ENCODE results near the gene LRRTM1. TPM values are rescaled to one million over a fixed set of nuclear protein-coding genes. Genes with fewer than 3 reads are reported as not detected.

LRRTM1 gene
- total and polyA plus RNA-seq, 2 of the 8 experiments (the other 6 are each of a cell fraction or from before 2014, with no cell fraction given): 1.4 to 2.3 TPM

GRCh38 chr2:80312282-80312839 lies 7.8 kb upstream of the LRRTM1 start (continued):
- no peak for TF ChIP-seq ATF2 (IDR thresholded peaks at IDR 0.05; ENCODE audit: low read length)
- no peak for TF ChIP-seq RXRA (IDR thresholded peaks at IDR 0.05; ENCODE audit: insufficient read depth, low read depth, low read length)
